IPS-20b (cell line): ENCODE data around the gene CDC20B.

Experiments used
- H3K27ac ChIP-seq: one replicate; pipeline ENCODE4 v1.5.1; 2013; ENCODE audit warnings: low read length
- H3K27me3 ChIP-seq: 2 replicates; pipeline ENCODE4 v1.6.1; 2013; ENCODE audit warnings: mild to moderate bottlenecking, low read length, inconsistent platforms; ENCODE audit not compliant: insufficient read depth
- H3K36me3 ChIP-seq: 2 replicates; pipeline ENCODE4 v1.6.1; 2013; ENCODE audit warnings: low read depth, mild to moderate bottlenecking, inconsistent platforms, low read length, moderate library complexity; ENCODE audit not compliant: insufficient read depth
- H3K4me1 ChIP-seq: 2 replicates; pipeline ENCODE4 v1.6.1; 2013; ENCODE audit warnings: mild to moderate bottlenecking, control low read depth, inconsistent platforms, low read length, moderate library complexity; ENCODE audit not compliant: insufficient read depth
- H3K4me3 ChIP-seq: 2 replicates; pipeline ENCODE4 v1.5.1; 2013; ENCODE audit warnings: mild to moderate bottlenecking, low read length, inconsistent platforms
- H3K9ac ChIP-seq: 2 replicates; pipeline ENCODE4 v1.6.1; 2013; ENCODE audit warnings: low read depth, mild to moderate bottlenecking, inconsistent platforms, low read length, moderate library complexity
- H3K9me3 ChIP-seq: 2 replicates; pipeline ENCODE4 v1.6.1; 2013; ENCODE audit warnings: mild to moderate bottlenecking, low read depth, low read length, inconsistent platforms; ENCODE audit not compliant: insufficient read depth

Gene CDC20B, protein sequence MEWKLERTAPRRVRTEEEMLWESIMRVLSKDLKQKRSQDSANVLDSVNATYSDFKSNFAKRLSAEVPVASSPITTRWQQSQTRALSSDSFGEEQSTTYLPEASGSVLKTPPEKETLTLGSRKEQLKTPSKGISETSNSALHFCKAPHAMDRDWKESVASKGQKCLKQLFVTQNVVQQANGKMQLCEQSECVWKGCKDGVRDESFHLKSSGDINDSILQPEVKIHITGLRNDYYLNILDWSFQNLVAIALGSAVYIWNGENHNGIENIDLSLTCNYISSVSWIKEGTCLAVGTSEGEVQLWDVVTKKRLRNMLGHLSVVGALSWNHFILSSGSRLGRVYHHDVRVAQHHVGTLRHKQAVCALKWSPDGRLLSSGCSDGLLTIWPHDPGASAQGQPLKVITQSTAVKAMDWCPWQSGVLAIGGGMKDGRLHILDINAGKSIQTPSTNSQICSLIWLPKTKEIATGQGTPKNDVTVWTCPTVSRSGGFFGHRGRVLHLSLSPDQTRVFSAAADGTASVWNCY

DNA sequence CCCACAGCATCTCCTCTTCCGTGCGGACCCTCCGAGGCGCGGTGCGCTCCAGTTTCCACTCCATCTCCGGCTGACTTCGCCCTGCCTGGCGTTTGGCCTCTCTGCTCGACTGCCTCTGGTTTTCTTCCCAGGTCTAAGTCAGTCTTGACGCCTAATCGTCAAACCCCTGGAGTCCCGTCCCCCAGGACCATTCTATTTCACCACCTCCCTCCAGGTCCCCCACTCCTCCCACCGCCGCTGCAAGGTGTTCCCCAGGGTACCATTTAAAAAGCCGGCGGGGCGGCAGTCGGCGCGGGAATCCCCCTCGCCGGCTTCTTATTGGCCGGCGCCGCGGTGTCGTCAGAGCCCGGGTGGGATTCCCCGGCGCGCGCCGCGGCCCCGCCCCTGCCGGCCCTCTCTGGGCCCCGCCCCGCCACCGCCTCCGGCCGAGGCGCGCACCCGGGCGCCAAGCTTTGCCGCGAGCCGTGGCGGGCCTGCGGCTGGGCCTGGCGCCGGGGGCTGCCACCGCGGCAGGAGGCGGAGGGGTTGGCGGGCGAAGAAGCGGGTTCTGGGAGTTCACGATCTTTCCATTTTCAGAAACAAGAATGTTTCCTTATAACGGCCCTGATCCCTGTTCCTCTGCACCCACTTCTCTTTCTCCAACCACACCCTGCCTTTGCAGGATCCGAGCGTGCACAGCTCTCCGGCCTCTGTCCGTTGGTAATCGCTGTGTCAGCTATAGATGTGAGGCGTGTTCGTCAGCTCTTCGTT is at the start of gene CDC20B:
Gene CDC20B (minus strand): TSS at position 241 of the 750 bp plus-strand sequence. CDS start 177 bp downstream, at position 64.
- Histone ChIP-seq H3K9ac (no peak within 1 kb of the TSS), H3K9me3 (no peaks in the 10 kb centered on the region), H3K27me3 (peaks cover 75% of the 10 kb centered on the region), H3K36me3 (no peaks in the 10 kb centered on the region), H3K27ac (no peak within 1 kb of the TSS), H3K4me3 (peak within 1 kb of the TSS; percentile 75), H3K4me1 (peaks cover 10% of the 10 kb centered on the region; the same call in 1 of the 2 replicates)

DNA sequence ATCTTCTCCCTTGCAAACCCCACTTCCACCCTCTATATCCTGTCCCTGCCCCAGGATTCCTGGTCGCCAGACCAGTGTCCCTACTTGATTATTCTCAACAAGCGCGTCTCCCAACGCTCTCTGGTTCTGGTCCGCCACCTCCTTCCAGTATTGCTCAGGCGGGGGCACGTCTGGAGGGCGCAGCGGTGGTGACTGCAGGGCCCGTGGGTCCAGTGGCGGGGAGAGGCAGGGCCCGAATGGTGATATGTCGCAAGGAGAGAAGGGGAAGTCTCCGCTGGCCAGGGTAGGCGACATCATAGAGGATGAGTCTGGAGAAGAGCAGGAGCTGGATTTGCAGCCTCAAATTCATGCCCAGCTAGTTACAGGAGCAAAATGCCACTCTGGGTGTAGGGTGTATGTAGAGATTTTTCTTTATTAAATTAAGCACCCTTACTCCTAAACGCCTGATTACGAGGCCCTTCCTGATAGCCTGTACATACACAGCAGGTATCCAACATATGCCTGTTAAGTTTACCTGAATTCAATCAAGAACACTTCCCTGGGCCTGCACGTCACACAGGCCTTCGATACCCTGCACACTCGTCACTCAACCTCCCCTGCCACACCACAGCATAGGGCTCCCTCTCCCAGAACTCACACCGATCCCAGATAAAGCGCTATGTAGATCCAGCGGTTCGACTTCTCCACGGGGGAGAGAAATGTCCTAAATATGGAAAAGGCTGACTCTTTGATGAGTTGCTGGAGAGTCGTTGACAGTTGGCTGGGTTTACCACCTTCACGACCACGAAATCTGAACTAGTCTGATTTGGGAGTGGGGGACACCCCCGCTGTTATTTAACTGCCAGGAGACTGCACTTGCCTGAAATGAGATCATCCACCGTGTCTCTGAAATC is 49.4 kb upstream of the CDC20B start:
- no peak overlapping the region for H3K9ac ChIP-seq
- peak overlapping the region; percentile 32; the same call in 1 of the 2 replicates for H3K4me3 ChIP-seq
- H3K9me3 ChIP-seq: peaks cover 8% of the 10 kb centered on the region; the same call in 1 of the 2 replicates
- no peaks in the 10 kb centered on the region for H3K36me3 ChIP-seq
- peaks cover 98% of the 10 kb centered on the region for H3K27me3 ChIP-seq
- peaks cover 3% of the 10 kb centered on the region; the same call in 1 of the 2 replicates for H3K4me1 ChIP-seq
- no peak overlapping the region for H3K27ac ChIP-seq

GRCh38 chr5:55220433-55221185 is 47.6 kb upstream of the CDC20B start:
- Histone ChIP-seq H3K4me1 (peaks cover 3% of the 10 kb centered on the region; the same call in 1 of the 2 replicates), H3K36me3 (no peaks in the 10 kb centered on the region), H3K9me3 (peaks cover 6% of the 10 kb centered on the region; the same call in 1 of the 2 replicates), H3K27me3 (peaks cover 86% of the 10 kb centered on the region), H3K4me3 (peak overlapping the region; percentile 68), H3K27ac (no peak overlapping the region), H3K9ac (no peak overlapping the region; the same call in 1 of the 2 replicates)

DNA sequence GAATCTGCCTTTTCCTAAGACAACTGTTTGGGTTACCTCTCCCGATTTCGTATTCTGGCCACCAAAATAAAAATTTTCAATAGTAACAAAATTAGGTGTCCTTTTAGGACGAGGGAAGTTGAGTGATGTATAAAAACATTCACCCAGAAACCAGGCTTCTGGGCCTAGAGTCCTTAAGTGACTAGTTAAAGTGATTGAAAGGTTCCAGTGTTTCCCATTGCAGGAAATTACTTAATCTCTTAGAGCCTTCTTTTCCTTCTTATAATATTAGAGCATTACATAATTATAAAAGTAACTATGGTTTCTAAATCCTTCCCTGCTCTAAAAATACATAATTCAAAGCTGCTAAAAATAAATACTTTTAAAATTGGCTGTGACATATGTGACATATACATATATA is 46.8 kb upstream of the CDC20B start:
- Histone ChIP-seq H3K9me3 (peaks cover 6% of the 10 kb centered on the region; the same call in 1 of the 2 replicates), H3K4me3 (peak overlapping the region; percentile 68; the same call in 1 of the 2 replicates), H3K36me3 (no peaks in the 10 kb centered on the region), H3K4me1 (peaks cover 3% of the 10 kb centered on the region; the same call in 1 of the 2 replicates), H3K27me3 (peaks cover 78% of the 10 kb centered on the region), H3K9ac (no peak overlapping the region), H3K27ac (no peak overlapping the region)

DNA sequence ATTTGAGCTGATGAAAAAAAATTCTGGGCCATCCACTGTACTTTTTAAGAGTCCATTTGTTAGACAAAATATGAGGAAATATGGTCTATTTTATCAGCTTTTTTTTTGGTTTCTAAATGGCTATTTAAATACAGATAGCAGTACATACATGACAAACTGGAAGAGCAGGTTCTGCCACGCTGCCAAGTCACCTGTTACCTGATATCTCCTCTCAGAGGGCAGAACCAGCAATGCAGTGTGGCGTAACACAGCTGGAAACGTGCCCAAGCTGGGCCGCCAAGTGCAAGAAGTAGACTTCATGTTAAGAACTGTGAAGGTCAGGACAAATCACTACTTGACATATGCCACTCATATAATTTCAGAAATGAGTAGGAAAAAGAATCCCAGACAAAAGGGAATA is 46.0 kb upstream of the CDC20B start:
- Histone ChIP-seq H3K9me3 (peaks cover 6% of the 10 kb centered on the region; the same call in 1 of the 2 replicates), H3K4me1 (peaks cover 3% of the 10 kb centered on the region; the same call in 1 of the 2 replicates), H3K9ac (no peak overlapping the region), H3K27ac (no peak overlapping the region), H3K27me3 (peaks cover 76% of the 10 kb centered on the region), H3K4me3 (no peak overlapping the region), H3K36me3 (no peaks in the 10 kb centered on the region)

DNA sequence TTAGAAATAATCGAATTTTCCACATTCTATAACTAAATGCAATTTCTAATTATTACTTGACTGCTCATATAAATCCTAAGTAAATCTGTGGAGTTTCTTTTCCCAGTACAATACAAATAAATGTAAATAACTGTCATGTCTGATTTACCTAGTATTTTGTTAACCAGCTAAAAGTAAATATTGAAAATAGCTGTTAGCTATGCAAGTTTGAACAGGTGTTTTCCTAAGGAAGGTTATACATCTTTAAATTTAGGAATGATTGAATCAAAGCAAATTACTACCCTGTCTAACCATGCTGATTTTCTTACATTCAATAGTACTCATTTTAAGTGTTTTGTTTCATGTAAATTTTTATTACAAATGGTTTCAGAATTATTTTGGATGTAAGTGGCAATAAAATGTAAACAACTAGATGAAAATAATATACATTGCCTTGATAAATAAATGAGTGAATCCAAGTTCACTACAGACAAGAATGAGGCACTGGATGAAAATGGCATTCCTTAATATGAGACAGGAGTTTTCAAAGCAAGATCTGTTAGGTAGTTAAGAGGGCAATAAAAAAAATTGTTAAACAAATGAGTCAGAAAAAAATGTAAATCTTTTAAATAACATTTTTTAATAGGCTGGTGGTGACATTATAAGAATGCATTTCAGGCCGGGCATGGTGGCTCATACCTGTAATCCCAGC is 38.4 kb upstream of the CDC20B start:
- no peak overlapping the region for H3K9ac ChIP-seq
- H3K9me3 ChIP-seq: no peaks in the 10 kb centered on the region
- H3K4me3 ChIP-seq: no peak overlapping the region
- H3K36me3 ChIP-seq: no peaks in the 10 kb centered on the region
- no peak overlapping the region for H3K27ac ChIP-seq
- peaks cover 10% of the 10 kb centered on the region; the same call in 1 of the 2 replicates for H3K27me3 ChIP-seq
- H3K4me1 ChIP-seq: no peaks in the 10 kb centered on the region

DNA sequence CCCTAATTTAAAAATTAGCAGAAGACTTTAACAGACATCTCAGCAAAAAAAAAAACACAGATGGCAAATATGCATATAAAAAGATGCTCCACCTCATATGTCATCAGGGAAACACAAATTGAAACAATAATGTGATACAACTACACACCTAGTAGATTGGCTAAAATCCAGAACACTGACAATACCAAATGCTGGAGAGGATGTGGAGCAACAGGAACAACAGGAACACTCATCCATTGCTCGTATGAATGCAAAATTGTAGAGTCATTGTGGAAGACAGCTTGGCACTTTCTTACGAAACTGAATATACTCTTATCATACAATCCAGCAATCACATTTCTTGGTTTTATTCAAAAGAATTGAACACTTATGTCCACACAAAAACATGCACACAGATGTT is 32.0 kb upstream of the CDC20B start:
- H3K9me3 ChIP-seq: no peaks in the 10 kb centered on the region
- H3K36me3 ChIP-seq: no peaks in the 10 kb centered on the region
- H3K27ac ChIP-seq: no peak overlapping the region
- H3K4me3 ChIP-seq: no peak overlapping the region
- H3K9ac ChIP-seq: no peak overlapping the region
- H3K27me3 ChIP-seq: peaks cover 4% of the 10 kb centered on the region; the same call in 1 of the 2 replicates
- no peaks in the 10 kb centered on the region for H3K4me1 ChIP-seq

DNA sequence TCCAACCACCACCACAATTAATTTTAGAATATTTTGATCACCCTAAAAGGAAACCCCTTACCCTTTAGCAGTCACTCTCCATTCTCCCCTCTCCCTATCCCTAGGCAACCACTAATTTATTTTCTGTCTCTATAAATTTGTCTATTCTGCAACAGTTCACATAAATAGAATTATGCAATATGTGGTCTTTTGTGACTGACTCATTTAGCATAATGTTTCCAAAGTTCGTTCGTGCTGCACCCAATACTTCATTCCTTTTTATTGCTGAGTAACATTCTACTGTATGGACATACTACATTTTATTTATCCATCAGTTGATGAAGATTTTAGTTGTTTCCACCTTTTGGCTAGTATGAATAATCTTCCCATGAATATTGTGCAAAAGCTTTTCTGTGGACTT is 18.2 kb upstream of the CDC20B start:
- Histone ChIP-seq H3K4me3 (no peak overlapping the region), H3K27me3 (peaks cover 28% of the 10 kb centered on the region), H3K36me3 (no peaks in the 10 kb centered on the region), H3K4me1 (no peaks in the 10 kb centered on the region), H3K27ac (no peak overlapping the region), H3K9ac (no peak overlapping the region), H3K9me3 (no peaks in the 10 kb centered on the region)

DNA sequence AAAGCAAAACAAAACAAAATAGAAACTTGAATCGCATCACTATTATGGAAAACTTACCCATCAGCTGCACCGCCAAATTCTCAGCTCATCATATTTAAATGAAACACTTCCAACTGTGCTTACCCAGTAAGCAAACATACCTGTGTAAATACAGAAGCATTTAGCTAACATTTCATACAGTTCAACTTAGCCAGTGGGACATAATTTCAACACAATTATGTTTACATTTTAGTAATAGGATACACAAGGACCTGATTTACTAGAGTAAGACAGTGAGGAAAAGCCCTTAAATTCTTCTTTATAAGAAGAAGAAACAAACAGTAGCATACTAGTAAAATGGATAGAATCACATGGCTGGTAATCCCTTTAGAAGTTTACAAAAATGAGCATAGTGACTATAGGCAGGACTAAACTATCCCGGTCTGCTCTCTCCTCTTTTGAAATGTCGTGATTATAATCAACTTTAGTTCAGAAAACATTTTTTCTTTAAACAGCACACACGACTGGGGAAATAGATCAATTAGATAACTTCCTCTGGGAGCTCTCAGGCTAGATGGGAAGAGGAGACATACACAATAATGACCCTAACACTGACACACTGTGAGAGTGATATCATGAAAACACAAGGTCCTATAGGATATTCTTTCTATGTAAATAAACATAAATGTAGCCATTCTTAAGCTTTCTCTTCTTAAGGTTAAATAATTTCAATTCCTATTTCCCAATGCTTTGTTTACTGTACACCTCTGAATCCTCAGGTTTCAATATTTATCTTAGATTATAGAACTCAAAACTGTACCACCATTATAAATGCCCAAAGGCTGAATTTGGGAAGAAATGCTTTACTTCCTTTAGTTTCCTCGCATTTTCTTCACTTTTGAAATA is 15.9 kb upstream of the CDC20B start:
- Histone ChIP-seq H3K9ac (no peak overlapping the region), H3K4me1 (no peaks in the 10 kb centered on the region), H3K27me3 (peaks cover 40% of the 10 kb centered on the region), H3K9me3 (no peaks in the 10 kb centered on the region), H3K4me3 (no peak overlapping the region), H3K36me3 (no peaks in the 10 kb centered on the region), H3K27ac (no peak overlapping the region)
